Effector memory CD4-positive, alpha-beta T cell (primary cell): Measurements from ENCODE around the gene DENND1A.

Experiments
- DNase-seq, 3 donors: peaks; one replicate each; pipeline ENCODE4 v3.0.0-alpha.2; 2020
- H3K27ac ChIP-seq: 2 replicates; pipeline ENCODE4 v1.7.0; 2013; ENCODE audit warnings: mild to moderate bottlenecking, low read length, moderate library complexity; ENCODE audit not compliant: insufficient read depth, poor library complexity, severe bottlenecking
- H3K27me3 ChIP-seq: replicated peaks from 2 replicates; pipeline ENCODE4 v1.7.0; 2013; ENCODE audit warnings: mild to moderate bottlenecking, low read length; ENCODE audit not compliant: insufficient read depth, control insufficient read depth, poor library complexity, severe bottlenecking
- H3K36me3 ChIP-seq: 2 replicates; pipeline ENCODE4 v1.7.0; 2013; ENCODE audit warnings: mild to moderate bottlenecking, low read length, moderate library complexity; ENCODE audit not compliant: control insufficient read depth, insufficient read depth
- H3K4me1 ChIP-seq: 2 replicates; pipeline ENCODE4 v1.7.0; 2013; ENCODE audit warnings: low read length, mild to moderate bottlenecking; ENCODE audit not compliant: control insufficient read depth, insufficient read depth, poor library complexity, severe bottlenecking
- H3K4me3 ChIP-seq: 2 replicates; pipeline ENCODE4 v1.7.0; 2013; ENCODE audit warnings: low read length, low read depth, mild to moderate bottlenecking; ENCODE audit not compliant: insufficient read depth, poor library complexity, severe bottlenecking
- H3K9me3 ChIP-seq: 2 replicates; pipeline ENCODE4 v1.7.0; 2013; ENCODE audit warnings: mild to moderate bottlenecking, low read length, moderate library complexity; ENCODE audit not compliant: control insufficient read depth

The DENND1A gene

GRCh38 chr9:123522251-123522650, 407.7 kb downstream of the DENND1A start:
- Histone ChIP-seq H3K4me3 (no peak overlapping the region), H3K36me3 (no peaks in the 10 kb centered on the region), H3K27ac (no peak overlapping the region), H3K27me3 (no peaks in the 10 kb centered on the region), H3K9me3 (no peaks in the 10 kb centered on the region), H3K4me1 (no peaks in the 10 kb centered on the region)
- no peak for DNase-seq

- H3K36me3 ChIP-seq: no peaks in the 10 kb centered on the region
- no peaks in the 10 kb centered on the region for H3K9me3 ChIP-seq
- H3K27ac ChIP-seq: no peak overlapping the region
- no peak overlapping the region for H3K4me3 ChIP-seq
- H3K4me1 ChIP-seq: no peaks in the 10 kb centered on the region
- DNase-seq: no peak
- no peaks in the 10 kb centered on the region for H3K27me3 ChIP-seq
These were observed 411.6 kb downstream of the DENND1A start for GRCh38 chr9:123518338-123518737.

GRCh38 chr9:123517512-123517911, 412.4 kb downstream of the DENND1A start:
- Histone ChIP-seq H3K4me1 (no peaks in the 10 kb centered on the region), H3K9me3 (no peaks in the 10 kb centered on the region), H3K4me3 (no peak overlapping the region), H3K27me3 (no peaks in the 10 kb centered on the region), H3K36me3 (no peaks in the 10 kb centered on the region), H3K27ac (no peak overlapping the region)
- no peak for DNase-seq

GRCh38 chr9:123514766-123515165, 415.2 kb downstream of the DENND1A start:
- no peaks in the 10 kb centered on the region for H3K27me3 ChIP-seq
- H3K4me1 ChIP-seq: no peaks in the 10 kb centered on the region
- H3K4me3 ChIP-seq: no peak overlapping the region
- H3K9me3 ChIP-seq: no peaks in the 10 kb centered on the region
- no peak for DNase-seq
- no peak overlapping the region for H3K27ac ChIP-seq
- H3K36me3 ChIP-seq: no peaks in the 10 kb centered on the region

GRCh38 chr9:123513554-123513953, 416.4 kb downstream of the DENND1A start:
- DNase-seq: no peak
- Histone ChIP-seq H3K27me3 (no peaks in the 10 kb centered on the region), H3K36me3 (no peaks in the 10 kb centered on the region), H3K4me1 (no peaks in the 10 kb centered on the region), H3K9me3 (no peaks in the 10 kb centered on the region), H3K27ac (no peak overlapping the region), H3K4me3 (no peak overlapping the region)

GRCh38 chr9:123511326-123512277, 418.3 kb downstream of the DENND1A start:
- Histone ChIP-seq H3K4me3 (no peak overlapping the region), H3K36me3 (no peaks in the 10 kb centered on the region), H3K27ac (no peak overlapping the region), H3K27me3 (no peaks in the 10 kb centered on the region), H3K9me3 (no peaks in the 10 kb centered on the region), H3K4me1 (no peaks in the 10 kb centered on the region)
- DNase-seq: no peak

- Histone ChIP-seq H3K27me3 (no peaks in the 10 kb centered on the region), H3K9me3 (no peaks in the 10 kb centered on the region), H3K36me3 (no peaks in the 10 kb centered on the region), H3K4me3 (no peak overlapping the region), H3K4me1 (no peaks in the 10 kb centered on the region), H3K27ac (no peak overlapping the region)
- DNase-seq: no peak
These were observed 420.3 kb downstream of the DENND1A start for GRCh38 chr9:123509646-123510045.

GRCh38 chr9:123508048-123508447, 421.9 kb downstream of the DENND1A start:
- no peaks in the 10 kb centered on the region for H3K27me3 ChIP-seq
- H3K27ac ChIP-seq: no peak overlapping the region
- no peaks in the 10 kb centered on the region for H3K9me3 ChIP-seq
- no peaks in the 10 kb centered on the region for H3K36me3 ChIP-seq
- DNase-seq: no peak
- no peak overlapping the region for H3K4me3 ChIP-seq
- H3K4me1 ChIP-seq: no peaks in the 10 kb centered on the region

- Histone ChIP-seq H3K36me3 (no peaks in the 10 kb centered on the region), H3K27ac (no peak overlapping the region), H3K4me1 (no peaks in the 10 kb centered on the region), H3K27me3 (no peaks in the 10 kb centered on the region), H3K4me3 (no peak overlapping the region), H3K9me3 (no peaks in the 10 kb centered on the region)
- DNase-seq: no peak
These were observed 424.4 kb downstream of the DENND1A start for GRCh38 chr9:123505496-123505895.

GRCh38 chr9:123500336-123500735, 429.6 kb downstream of the DENND1A start:
- H3K27me3 ChIP-seq: no peaks in the 10 kb centered on the region
- H3K4me3 ChIP-seq: no peak overlapping the region
- H3K36me3 ChIP-seq: no peaks in the 10 kb centered on the region
- DNase-seq: no peak
- H3K27ac ChIP-seq: no peak overlapping the region
- H3K9me3 ChIP-seq: no peaks in the 10 kb centered on the region
- H3K4me1 ChIP-seq: no peaks in the 10 kb centered on the region
